ENCODE measurements around the gene SLC9A2.

DNA sequence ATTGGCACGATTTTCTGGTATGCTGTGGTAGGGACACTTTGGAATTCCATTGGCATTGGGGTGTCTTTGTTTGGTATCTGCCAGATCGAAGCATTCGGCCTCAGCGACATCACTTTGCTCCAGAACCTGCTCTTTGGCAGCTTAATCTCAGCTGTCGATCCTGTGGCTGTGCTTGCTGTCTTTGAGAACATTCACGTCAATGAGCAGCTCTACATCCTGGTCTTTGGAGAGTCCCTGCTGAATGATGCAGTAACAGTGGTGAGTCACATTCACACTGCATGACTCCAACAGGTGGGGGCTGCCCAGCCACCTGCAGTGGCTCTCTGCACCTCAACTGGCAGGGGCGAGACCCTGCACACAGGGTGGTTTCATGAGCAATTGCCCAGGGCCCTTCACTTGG is 38.4 kb downstream of the SLC9A2 start:
- TF ChIP-seq, protein P1, sequence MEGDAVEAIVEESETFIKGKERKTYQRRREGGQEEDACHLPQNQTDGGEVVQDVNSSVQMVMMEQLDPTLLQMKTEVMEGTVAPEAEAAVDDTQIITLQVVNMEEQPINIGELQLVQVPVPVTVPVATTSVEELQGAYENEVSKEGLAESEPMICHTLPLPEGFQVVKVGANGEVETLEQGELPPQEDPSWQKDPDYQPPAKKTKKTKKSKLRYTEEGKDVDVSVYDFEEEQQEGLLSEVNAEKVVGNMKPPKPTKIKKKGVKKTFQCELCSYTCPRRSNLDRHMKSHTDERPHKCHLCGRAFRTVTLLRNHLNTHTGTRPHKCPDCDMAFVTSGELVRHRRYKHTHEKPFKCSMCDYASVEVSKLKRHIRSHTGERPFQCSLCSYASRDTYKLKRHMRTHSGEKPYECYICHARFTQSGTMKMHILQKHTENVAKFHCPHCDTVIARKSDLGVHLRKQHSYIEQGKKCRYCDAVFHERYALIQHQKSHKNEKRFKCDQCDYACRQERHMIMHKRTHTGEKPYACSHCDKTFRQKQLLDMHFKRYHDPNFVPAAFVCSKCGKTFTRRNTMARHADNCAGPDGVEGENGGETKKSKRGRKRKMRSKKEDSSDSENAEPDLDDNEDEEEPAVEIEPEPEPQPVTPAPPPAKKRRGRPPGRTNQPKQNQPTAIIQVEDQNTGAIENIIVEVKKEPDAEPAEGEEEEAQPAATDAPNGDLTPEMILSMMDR (IDR thresholded peaks at IDR 0.05), result no peak
- no peak for TF ChIP-seq EZH2 (IDR thresholded peaks at IDR 0.05; ENCODE audit: borderline replicate concordance, insufficient read depth, low read depth, low read length, poor library complexity, severe bottlenecking)

All from B cell (primary cell).